Astrocyte (in vitro differentiated cells and primary cell): Measurements from ENCODE around the gene RPL14. TPM values are rescaled to one million over a fixed set of nuclear protein-coding genes. Genes with fewer than 3 reads are reported as not detected.

ENCODE experiments used
- DNase-seq: peaks from one replicate; pipeline ENCODE4 v3.0.0-alpha.2; 2010; ENCODE audit warnings: low read depth
- FAIRE-seq: peaks from 2 replicates; lab custom pipeline; 2011; peaks lifted over from hg19 to GRCh38; lab: Jason Lieb, UNC
- H2AFZ ChIP-seq: 2 replicates; pipeline ENCODE4 v1.6.0; 2012; ENCODE audit warnings: low read depth, low read length, inconsistent platforms
- H3K27ac ChIP-seq: 2 replicates; pipeline ENCODE4 v1.5.1; 2011; ENCODE audit warnings: low read depth, low read length, inconsistent platforms
- H3K27me3 ChIP-seq: 2 replicates; pipeline ENCODE4 v1.6.0; 2011; ENCODE audit warnings: low read length, inconsistent platforms; ENCODE audit not compliant: insufficient read depth
- H3K36me3 ChIP-seq: 2 replicates; pipeline ENCODE4 v1.5.1; 2011; ENCODE audit warnings: low read length, inconsistent platforms; ENCODE audit not compliant: insufficient read depth
- H3K4me1 ChIP-seq: 2 replicates; pipeline ENCODE4 v1.5.1; 2011; ENCODE audit warnings: low read length, inconsistent platforms; ENCODE audit not compliant: insufficient read depth
- H3K4me2 ChIP-seq: 2 replicates; pipeline ENCODE4 v1.6.0; 2012; ENCODE audit warnings: low read length, inconsistent platforms
- H3K4me3 ChIP-seq: 2 replicates; pipeline ENCODE4 v1.5.1; 2011; ENCODE audit warnings: low read depth, mild to moderate bottlenecking, low read length, inconsistent platforms; ENCODE audit not compliant: insufficient read depth
- H3K79me2 ChIP-seq: 2 replicates; pipeline ENCODE4 v1.6.0; 2012; ENCODE audit warnings: mild to moderate bottlenecking, low read length, inconsistent platforms; ENCODE audit not compliant: insufficient read depth
- H3K9ac ChIP-seq: 2 replicates; pipeline ENCODE4 v1.6.0; 2012; ENCODE audit warnings: mild to moderate bottlenecking, low read length, inconsistent platforms
- H3K9me3 ChIP-seq: 2 replicates; pipeline ENCODE4 v1.5.1; 2012; ENCODE audit warnings: low read depth, mild to moderate bottlenecking, low read length, inconsistent platforms; ENCODE audit not compliant: insufficient read depth
- H4K20me1 ChIP-seq: 2 replicates; pipeline ENCODE4 v1.6.0; 2012; ENCODE audit warnings: low read length, inconsistent platforms; ENCODE audit not compliant: insufficient read depth
- H3K27ac Mint-ChIP-seq: one replicate; pipeline ENCODE4 v1.8.0; 2021; ENCODE audit warnings: mild to moderate bottlenecking, mixed read lengths; ENCODE audit not compliant: unreplicated experiment
- H3K27me3 Mint-ChIP-seq: one replicate; pipeline ENCODE4 v1.8.0; 2021; ENCODE audit warnings: low read depth, mixed read lengths; ENCODE audit not compliant: unreplicated experiment
- H3K36me3 Mint-ChIP-seq: one replicate; pipeline ENCODE4 v1.8.0; 2021; ENCODE audit warnings: low read depth, mixed read lengths; ENCODE audit not compliant: unreplicated experiment
- H3K4me1 Mint-ChIP-seq: one replicate; pipeline ENCODE4 v1.8.0; 2021; ENCODE audit warnings: low read depth, mixed read lengths; ENCODE audit not compliant: unreplicated experiment
- H3K4me3 Mint-ChIP-seq: one replicate; pipeline ENCODE4 v1.8.0; 2021; ENCODE audit warnings: mild to moderate bottlenecking, moderate library complexity, mixed read lengths; ENCODE audit not compliant: unreplicated experiment
- H3K9me3 Mint-ChIP-seq: one replicate; pipeline ENCODE4 v1.8.0; 2021; ENCODE audit warnings: mild to moderate bottlenecking, mixed read lengths; ENCODE audit not compliant: unreplicated experiment
- EZH2 ChIP-seq: IDR thresholded peaks from 2 replicates; pipeline ENCODE4 v1.6.1; 2012; ENCODE audit warnings: mild to moderate bottlenecking, low read length, inconsistent platforms; ENCODE audit not compliant: insufficient read depth
- total RNA-seq: library from RNA; stranded (reverse); gene quantifications from 2 replicates; pipeline ENCODE4 v1.2.1, GENCODE V29; 2021
- TF ChIP-seq, protein P1 (sequence below): IDR thresholded peaks from 2 replicates; pipeline ENCODE4 v1.5.1; 2011; ENCODE audit warnings: low read depth, mild to moderate bottlenecking, inconsistent platforms, low read length, moderate library complexity; ENCODE audit not compliant: insufficient read depth

Gene RPL14
- total RNA-seq, 1 donor from 2014 or later = 1,706 TPM

GRCh38 chr3:40437889-40438288 is 19.2 kb upstream of the RPL14 start:
- Mint-ChIP-seq H3K27ac (no peak overlapping the region), H3K36me3 (no peaks in the 10 kb centered on the region), H3K9me3 (peaks cover 2% of the 10 kb centered on the region), H3K27me3 (no peaks in the 10 kb centered on the region), H3K4me3 (no peak overlapping the region), H3K4me1 (no peaks in the 10 kb centered on the region)
- H3K79me2 ChIP-seq = no peaks in the 10 kb centered on the region
- FAIRE-seq (no peak), DNase-seq (no peak)
- TF ChIP-seq, protein P1, sequence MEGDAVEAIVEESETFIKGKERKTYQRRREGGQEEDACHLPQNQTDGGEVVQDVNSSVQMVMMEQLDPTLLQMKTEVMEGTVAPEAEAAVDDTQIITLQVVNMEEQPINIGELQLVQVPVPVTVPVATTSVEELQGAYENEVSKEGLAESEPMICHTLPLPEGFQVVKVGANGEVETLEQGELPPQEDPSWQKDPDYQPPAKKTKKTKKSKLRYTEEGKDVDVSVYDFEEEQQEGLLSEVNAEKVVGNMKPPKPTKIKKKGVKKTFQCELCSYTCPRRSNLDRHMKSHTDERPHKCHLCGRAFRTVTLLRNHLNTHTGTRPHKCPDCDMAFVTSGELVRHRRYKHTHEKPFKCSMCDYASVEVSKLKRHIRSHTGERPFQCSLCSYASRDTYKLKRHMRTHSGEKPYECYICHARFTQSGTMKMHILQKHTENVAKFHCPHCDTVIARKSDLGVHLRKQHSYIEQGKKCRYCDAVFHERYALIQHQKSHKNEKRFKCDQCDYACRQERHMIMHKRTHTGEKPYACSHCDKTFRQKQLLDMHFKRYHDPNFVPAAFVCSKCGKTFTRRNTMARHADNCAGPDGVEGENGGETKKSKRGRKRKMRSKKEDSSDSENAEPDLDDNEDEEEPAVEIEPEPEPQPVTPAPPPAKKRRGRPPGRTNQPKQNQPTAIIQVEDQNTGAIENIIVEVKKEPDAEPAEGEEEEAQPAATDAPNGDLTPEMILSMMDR = no peak
- TF ChIP-seq EZH2 = no peak
- no peak overlapping the region for H3K4me3 ChIP-seq
- no peaks in the 10 kb centered on the region for H3K9me3 ChIP-seq
- no peak overlapping the region for H3K27ac ChIP-seq
- no peaks in the 10 kb centered on the region for H3K36me3 ChIP-seq
- no peak overlapping the region for H2AFZ ChIP-seq
- no peaks in the 10 kb centered on the region for H3K27me3 ChIP-seq
- no peak overlapping the region for H3K9ac ChIP-seq
- H3K4me2 ChIP-seq = no peak overlapping the region
- no peaks in the 10 kb centered on the region for H3K4me1 ChIP-seq
- H4K20me1 ChIP-seq = no peaks in the 10 kb centered on the region

DNA sequence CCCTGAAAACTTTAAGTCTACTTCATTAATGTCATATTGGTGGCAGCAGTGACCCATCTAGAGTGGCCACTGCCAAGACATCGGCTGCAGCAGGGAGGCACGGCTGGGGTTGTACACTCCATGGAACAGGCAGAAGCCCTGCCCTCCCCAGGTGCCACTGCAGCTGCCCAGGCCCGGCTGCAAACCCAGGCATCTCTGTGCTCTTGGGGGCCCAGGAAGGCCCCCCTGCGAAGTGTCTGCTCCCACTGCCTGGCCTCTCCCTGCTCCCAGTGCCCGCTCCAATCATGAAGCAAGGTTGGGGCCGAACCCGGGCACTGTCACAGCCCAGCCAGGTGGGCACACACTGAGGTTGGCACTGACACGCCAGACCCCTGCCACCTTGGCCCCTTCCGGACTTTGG is 12.1 kb upstream of the RPL14 start:
- no peak for TF ChIP-seq EZH2
- TF ChIP-seq, protein P1 = no peak
- no peak overlapping the region for H3K4me2 ChIP-seq
- no peaks in the 10 kb centered on the region for H3K36me3 ChIP-seq
- Mint-ChIP-seq H3K4me1 (no peaks in the 10 kb centered on the region), H3K27me3 (no peaks in the 10 kb centered on the region), H3K27ac (no peak overlapping the region), H3K36me3 (no peaks in the 10 kb centered on the region), H3K4me3 (no peak overlapping the region), H3K9me3 (peaks cover 2% of the 10 kb centered on the region)
- no peaks in the 10 kb centered on the region for H4K20me1 ChIP-seq
- H3K4me1 ChIP-seq = no peaks in the 10 kb centered on the region
- FAIRE-seq (no peak), DNase-seq (no peak)
- H3K79me2 ChIP-seq = no peaks in the 10 kb centered on the region
- no peak overlapping the region for H2AFZ ChIP-seq
- no peak overlapping the region for H3K9ac ChIP-seq
- no peak overlapping the region for H3K4me3 ChIP-seq
- no peak overlapping the region for H3K27ac ChIP-seq
- no peaks in the 10 kb centered on the region for H3K9me3 ChIP-seq
- no peaks in the 10 kb centered on the region for H3K27me3 ChIP-seq

DNA sequence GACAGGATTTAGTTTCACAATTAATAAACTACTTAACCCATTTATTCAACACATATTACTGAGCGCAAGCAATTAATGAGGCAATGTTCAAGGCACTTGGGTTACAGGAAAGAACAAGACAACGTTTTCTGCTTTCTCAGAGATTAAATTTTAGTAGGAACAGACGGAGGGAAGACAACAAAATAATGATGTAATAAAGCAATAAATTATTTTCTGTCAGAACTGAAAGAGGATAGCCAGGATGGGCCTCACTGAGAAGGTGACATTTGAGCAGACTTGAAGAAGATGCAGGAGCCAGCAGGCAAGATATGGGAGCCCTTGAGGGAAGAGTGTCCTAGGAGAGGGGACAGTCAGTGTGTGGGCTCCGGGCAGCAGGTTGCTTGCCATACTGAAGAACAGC is 11.3 kb upstream of the RPL14 start:
- Mint-ChIP-seq H3K27ac (no peak overlapping the region), H3K9me3 (no peaks in the 10 kb centered on the region), H3K4me3 (no peak overlapping the region), H3K36me3 (no peaks in the 10 kb centered on the region), H3K4me1 (no peaks in the 10 kb centered on the region), H3K27me3 (no peaks in the 10 kb centered on the region)
- Histone ChIP-seq H3K36me3 (no peaks in the 10 kb centered on the region), H3K27ac (no peak overlapping the region), H3K4me3 (no peak overlapping the region), H3K4me1 (no peaks in the 10 kb centered on the region), H2AFZ (no peak overlapping the region), H3K27me3 (no peaks in the 10 kb centered on the region), H3K4me2 (no peak overlapping the region), H4K20me1 (no peaks in the 10 kb centered on the region), H3K79me2 (no peaks in the 10 kb centered on the region), H3K9me3 (no peaks in the 10 kb centered on the region), H3K9ac (no peak overlapping the region)
- no peak for FAIRE-seq
- DNase-seq = no peak
- TF ChIP-seq, protein P1 = no peak
- no peak for TF ChIP-seq EZH2
